ENCODE data around the gene CFAP43.

CFAP43 gene

GRCh38 chr10:104240078-104240477 lies 7.9 kb upstream of the CFAP43 start:
- FAIRE-seq: no peak
- no peak for DNase-seq (ENCODE audit: insufficient read length, low spot score)

GRCh38 chr10:104235801-104236200 lies 3.6 kb upstream of the CFAP43 start:
- DNase-seq (ENCODE audit: insufficient read length, low spot score) (no peak), FAIRE-seq (no peak)
- TF ChIP-seq CTCF (IDR thresholded peaks at IDR 0.05; ENCODE audit: insufficient read depth, missing control alignments): no peak

More at GRCh38 chr10:104240078-104240477, 7.9 kb upstream of the CFAP43 start:
- no peak for TF ChIP-seq CTCF (IDR thresholded peaks at IDR 0.05; ENCODE audit: insufficient read depth, missing control alignments)

- no peak for TF ChIP-seq CTCF (IDR thresholded peaks at IDR 0.05; ENCODE audit: insufficient read depth, missing control alignments)
- no peak for DNase-seq (ENCODE audit: insufficient read length, low spot score)
- FAIRE-seq: no peak
Measured at GRCh38 chr10:104234934-104235333, 2.8 kb upstream of the CFAP43 start.

- TF ChIP-seq CTCF (IDR thresholded peaks at IDR 0.05; ENCODE audit: insufficient read depth, missing control alignments): no peak
- DNase-seq (ENCODE audit: insufficient read length, low spot score): no peak
- no peak for FAIRE-seq
Measured at GRCh38 chr10:104233817-104234216, 1.7 kb upstream of the CFAP43 start.

- DNase-seq (ENCODE audit: insufficient read length, low spot score): no peak
- no peak for TF ChIP-seq CTCF (IDR thresholded peaks at IDR 0.05; ENCODE audit: insufficient read depth, missing control alignments)
- FAIRE-seq: no peak
Measured at GRCh38 chr10:104232613-104233102, 494 bp upstream of the CFAP43 start.

GRCh38 chr10:104230490-104230889 lies 1.7 kb downstream of the CFAP43 start:
- FAIRE-seq (no peak), DNase-seq (ENCODE audit: insufficient read length, low spot score) (no peak)
- TF ChIP-seq CTCF (IDR thresholded peaks at IDR 0.05; ENCODE audit: insufficient read depth, missing control alignments): no peak

- no peak for FAIRE-seq
- no peak for TF ChIP-seq CTCF (IDR thresholded peaks at IDR 0.05; ENCODE audit: insufficient read depth, missing control alignments)
- DNase-seq (ENCODE audit: insufficient read length, low spot score): no peak
Measured at GRCh38 chr10:104223304-104223703, 8.9 kb downstream of the CFAP43 start.
